Measurements from ENCODE around the gene KSR1. TPM values are rescaled to one million over a fixed set of nuclear protein-coding genes. Genes with fewer than 3 reads are reported as not detected.

KSR1 gene
- total and polyA plus RNA-seq, 2 of the 8 experiments (the other 6 are each of a cell fraction or from before 2014, with no cell fraction given), result 14.1 to 34.7 TPM

DNA sequence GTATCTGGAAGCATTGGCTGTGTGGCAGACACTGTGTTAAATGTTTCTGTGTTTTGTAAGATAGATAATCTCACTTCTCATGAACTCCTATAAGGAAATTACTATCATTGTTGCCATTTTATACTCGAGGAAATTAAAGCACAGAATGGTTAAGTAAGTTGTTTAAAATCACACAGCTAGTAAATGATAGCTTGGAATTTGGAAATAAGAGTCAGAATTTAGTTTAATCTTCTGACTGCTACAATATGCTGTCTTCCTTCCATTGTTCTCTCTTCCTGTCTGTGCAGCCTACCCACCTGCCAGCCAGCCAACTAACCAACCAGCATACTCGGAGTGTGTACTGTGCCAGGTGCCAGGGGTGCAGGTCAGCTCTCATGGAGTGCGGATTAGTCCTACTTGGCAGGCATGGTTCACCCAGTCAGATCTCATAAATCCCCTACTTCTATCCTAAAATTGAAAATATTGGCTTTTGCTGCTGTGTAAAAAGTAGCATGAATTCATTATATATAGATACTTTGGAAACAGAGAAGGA, 94.8 kb downstream of the KSR1 start (continued):
- TF ChIP-seq, protein P1, sequence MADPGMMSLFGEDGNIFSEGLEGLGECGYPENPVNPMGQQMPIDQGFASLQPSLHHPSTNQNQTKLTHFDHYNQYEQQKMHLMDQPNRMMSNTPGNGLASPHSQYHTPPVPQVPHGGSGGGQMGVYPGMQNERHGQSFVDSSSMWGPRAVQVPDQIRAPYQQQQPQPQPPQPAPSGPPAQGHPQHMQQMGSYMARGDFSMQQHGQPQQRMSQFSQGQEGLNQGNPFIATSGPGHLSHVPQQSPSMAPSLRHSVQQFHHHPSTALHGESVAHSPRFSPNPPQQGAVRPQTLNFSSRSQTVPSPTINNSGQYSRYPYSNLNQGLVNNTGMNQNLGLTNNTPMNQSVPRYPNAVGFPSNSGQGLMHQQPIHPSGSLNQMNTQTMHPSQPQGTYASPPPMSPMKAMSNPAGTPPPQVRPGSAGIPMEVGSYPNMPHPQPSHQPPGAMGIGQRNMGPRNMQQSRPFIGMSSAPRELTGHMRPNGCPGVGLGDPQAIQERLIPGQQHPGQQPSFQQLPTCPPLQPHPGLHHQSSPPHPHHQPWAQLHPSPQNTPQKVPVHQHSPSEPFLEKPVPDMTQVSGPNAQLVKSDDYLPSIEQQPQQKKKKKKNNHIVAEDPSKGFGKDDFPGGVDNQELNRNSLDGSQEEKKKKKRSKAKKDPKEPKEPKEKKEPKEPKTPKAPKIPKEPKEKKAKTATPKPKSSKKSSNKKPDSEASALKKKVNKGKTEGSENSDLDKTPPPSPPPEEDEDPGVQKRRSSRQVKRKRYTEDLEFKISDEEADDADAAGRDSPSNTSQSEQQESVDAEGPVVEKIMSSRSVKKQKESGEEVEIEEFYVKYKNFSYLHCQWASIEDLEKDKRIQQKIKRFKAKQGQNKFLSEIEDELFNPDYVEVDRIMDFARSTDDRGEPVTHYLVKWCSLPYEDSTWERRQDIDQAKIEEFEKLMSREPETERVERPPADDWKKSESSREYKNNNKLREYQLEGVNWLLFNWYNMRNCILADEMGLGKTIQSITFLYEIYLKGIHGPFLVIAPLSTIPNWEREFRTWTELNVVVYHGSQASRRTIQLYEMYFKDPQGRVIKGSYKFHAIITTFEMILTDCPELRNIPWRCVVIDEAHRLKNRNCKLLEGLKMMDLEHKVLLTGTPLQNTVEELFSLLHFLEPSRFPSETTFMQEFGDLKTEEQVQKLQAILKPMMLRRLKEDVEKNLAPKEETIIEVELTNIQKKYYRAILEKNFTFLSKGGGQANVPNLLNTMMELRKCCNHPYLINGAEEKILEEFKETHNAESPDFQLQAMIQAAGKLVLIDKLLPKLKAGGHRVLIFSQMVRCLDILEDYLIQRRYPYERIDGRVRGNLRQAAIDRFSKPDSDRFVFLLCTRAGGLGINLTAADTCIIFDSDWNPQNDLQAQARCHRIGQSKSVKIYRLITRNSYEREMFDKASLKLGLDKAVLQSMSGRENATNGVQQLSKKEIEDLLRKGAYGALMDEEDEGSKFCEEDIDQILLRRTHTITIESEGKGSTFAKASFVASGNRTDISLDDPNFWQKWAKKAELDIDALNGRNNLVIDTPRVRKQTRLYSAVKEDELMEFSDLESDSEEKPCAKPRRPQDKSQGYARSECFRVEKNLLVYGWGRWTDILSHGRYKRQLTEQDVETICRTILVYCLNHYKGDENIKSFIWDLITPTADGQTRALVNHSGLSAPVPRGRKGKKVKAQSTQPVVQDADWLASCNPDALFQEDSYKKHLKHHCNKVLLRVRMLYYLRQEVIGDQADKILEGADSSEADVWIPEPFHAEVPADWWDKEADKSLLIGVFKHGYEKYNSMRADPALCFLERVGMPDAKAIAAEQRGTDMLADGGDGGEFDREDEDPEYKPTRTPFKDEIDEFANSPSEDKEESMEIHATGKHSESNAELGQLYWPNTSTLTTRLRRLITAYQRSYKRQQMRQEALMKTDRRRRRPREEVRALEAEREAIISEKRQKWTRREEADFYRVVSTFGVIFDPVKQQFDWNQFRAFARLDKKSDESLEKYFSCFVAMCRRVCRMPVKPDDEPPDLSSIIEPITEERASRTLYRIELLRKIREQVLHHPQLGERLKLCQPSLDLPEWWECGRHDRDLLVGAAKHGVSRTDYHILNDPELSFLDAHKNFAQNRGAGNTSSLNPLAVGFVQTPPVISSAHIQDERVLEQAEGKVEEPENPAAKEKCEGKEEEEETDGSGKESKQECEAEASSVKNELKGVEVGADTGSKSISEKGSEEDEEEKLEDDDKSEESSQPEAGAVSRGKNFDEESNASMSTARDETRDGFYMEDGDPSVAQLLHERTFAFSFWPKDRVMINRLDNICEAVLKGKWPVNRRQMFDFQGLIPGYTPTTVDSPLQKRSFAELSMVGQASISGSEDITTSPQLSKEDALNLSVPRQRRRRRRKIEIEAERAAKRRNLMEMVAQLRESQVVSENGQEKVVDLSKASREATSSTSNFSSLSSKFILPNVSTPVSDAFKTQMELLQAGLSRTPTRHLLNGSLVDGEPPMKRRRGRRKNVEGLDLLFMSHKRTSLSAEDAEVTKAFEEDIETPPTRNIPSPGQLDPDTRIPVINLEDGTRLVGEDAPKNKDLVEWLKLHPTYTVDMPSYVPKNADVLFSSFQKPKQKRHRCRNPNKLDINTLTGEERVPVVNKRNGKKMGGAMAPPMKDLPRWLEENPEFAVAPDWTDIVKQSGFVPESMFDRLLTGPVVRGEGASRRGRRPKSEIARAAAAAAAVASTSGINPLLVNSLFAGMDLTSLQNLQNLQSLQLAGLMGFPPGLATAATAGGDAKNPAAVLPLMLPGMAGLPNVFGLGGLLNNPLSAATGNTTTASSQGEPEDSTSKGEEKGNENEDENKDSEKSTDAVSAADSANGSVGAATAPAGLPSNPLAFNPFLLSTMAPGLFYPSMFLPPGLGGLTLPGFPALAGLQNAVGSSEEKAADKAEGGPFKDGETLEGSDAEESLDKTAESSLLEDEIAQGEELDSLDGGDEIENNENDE (IDR thresholded peaks at IDR 0.05; ENCODE audit: insufficient replicate concordance, low read length), result no peak
- TF ChIP-seq CBX5 (IDR thresholded peaks at IDR 0.05; ENCODE audit: low read depth, low read length), result no peak

Data from H1 (cell line).